Activated naive CD8-positive, alpha-beta T cell treated with anti-CD3 and anti-CD28 coated beads, Interleukin-2, amount 10 ng/mL, durations not matched to agents 7 days and 5 days (primary cell): ENCODE results near the gene CDKAL1. TPM values are rescaled to one million over a fixed set of nuclear protein-coding genes. Genes with fewer than 3 reads are reported as not detected.
"Not testable (repeated sequence)": the region's sequence is repeated elsewhere in the genome, so short reads cannot be mapped to it uniquely, and the experiment has no call there.

Experiments
- ATAC-seq: fragments of 150-1000 bp; cut with Tn5 transposase; one replicate; pipeline ENCODE4 v1.10.0; 2021; ENCODE audit warnings: low read depth, moderate library complexity
- POLR2A ChIA-PET: fragments of 350-600 bp; sonication (Branson Sonifier 250); formaldehyde crosslinking; loops from one replicate; lab custom pipeline; 2021; ENCODE audit warnings: antibody characterized with exemption; lab: Charles Lee
- DNase-seq: peaks from one replicate; pipeline ENCODE4 v3.0.0; 2021
- H3K27ac Mint-ChIP-seq: one replicate; pipeline ENCODE4 v1.8.0; 2022; ENCODE audit warnings: mild to moderate bottlenecking, mixed read lengths
- H3K27me3 Mint-ChIP-seq: one replicate; pipeline ENCODE4 v1.8.0; 2022; ENCODE audit warnings: mild to moderate bottlenecking, moderate library complexity, mixed read lengths
- H3K36me3 Mint-ChIP-seq: one replicate; pipeline ENCODE4 v1.8.0; 2021; ENCODE audit warnings: mild to moderate bottlenecking, mixed read lengths
- H3K4me1 Mint-ChIP-seq: one replicate; pipeline ENCODE4 v1.8.0; 2021; ENCODE audit warnings: mixed read lengths
- H3K4me3 Mint-ChIP-seq: one replicate; pipeline ENCODE4 v1.8.0; 2022; ENCODE audit warnings: mild to moderate bottlenecking, moderate library complexity, mixed read lengths
- H3K9me3 Mint-ChIP-seq: one replicate; pipeline ENCODE4 v1.8.0; 2021; ENCODE audit warnings: mixed read lengths
- total RNA-seq, 2 experiments: library from RNA; stranded (reverse); gene quantifications; one replicate each; pipeline ENCODE4 v1.2.3, GENCODE V29; 2021

Gene CDKAL1
- total RNA-seq, 2 experiments from 2014 or later: 22.7 to 24.4 TPM

DNA sequence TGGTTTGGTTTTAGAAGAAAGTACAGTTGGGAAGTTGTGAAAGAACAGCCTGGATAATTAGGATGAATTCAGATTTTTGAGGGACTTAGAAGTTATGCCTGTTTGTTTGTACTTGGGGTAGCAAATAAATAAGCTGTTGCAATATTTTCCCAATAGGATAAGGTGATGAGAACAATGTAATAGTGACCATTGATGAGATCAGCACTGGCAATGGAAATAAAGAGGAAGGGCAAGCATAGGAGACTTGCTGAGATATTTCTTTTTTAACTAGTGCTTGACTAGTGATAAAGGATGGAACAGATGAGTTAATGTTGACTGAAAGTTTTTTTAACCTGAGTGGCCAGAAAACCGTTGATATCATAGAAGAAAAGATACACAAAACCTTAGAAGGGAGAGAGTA, 498.8 kb downstream of the CDKAL1 start:
- H3K27ac Mint-ChIP-seq: no peak overlapping the region

DNA sequence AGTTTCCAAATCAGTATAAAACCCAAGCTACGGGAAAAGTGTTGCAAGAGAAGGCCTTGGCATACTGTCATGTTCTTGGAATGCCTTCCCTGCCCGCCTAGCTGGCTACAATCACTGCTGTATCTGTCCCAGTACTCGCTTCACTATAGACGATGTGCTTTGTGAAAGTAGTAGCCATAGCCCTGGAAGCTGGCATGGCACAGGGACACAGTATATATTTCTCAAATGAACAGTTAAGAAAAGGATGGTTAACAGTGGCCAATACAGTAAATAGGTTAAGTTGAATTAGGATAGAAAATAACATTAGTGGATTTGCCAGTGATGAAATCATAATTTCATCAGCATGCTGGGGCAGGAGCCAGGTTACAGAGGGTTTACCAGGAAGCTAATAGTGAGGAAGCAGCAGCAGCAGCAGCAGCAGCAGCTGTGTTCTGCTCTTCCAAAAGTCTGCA, 499.3 kb downstream of the CDKAL1 start:
- Mint-ChIP-seq H3K4me1 (no peaks in the 10 kb centered on the region), H3K9me3 (peaks cover 2% of the 10 kb centered on the region), H3K27me3 (no peaks in the 10 kb centered on the region), H3K36me3 (peaks cover 12% of the 10 kb centered on the region), H3K27ac (no peak overlapping the region), H3K4me3 (no peak overlapping the region)
- no peak for DNase-seq
- no peak for ATAC-seq
- POLR2A ChIA-PET: no interaction called here

More for the DNA sequence above, 498.8 kb downstream of the CDKAL1 start:
- H3K4me3 Mint-ChIP-seq: no peak overlapping the region
- POLR2A ChIA-PET: no interaction called here
- H3K9me3 Mint-ChIP-seq: peaks cover 2% of the 10 kb centered on the region
- peaks cover 12% of the 10 kb centered on the region for H3K36me3 Mint-ChIP-seq
- H3K27me3 Mint-ChIP-seq: no peaks in the 10 kb centered on the region
- ATAC-seq: no peak
- no peak for DNase-seq
- H3K4me1 Mint-ChIP-seq: no peaks in the 10 kb centered on the region

DNA sequence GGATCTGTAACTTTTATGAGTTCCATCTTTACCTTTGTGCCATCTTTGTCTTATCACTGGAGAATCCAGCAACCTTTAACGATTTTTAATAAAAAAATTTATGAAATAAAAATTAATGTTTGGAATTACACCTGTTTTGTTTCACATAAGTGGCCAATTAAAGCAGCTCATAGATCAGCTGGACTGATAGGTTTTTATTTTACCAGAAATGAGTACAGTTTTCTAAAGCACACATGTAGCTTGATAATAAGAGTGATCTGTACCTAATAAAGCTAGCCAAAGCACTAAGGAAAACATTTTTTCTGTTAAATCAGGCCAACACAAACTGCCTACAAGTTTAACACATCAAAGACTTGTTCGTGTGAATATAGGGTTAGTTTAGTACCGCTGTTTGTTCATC, 500.1 kb downstream of the CDKAL1 start:
- Mint-ChIP-seq H3K27me3 (no peaks in the 10 kb centered on the region), H3K36me3 (peaks cover 12% of the 10 kb centered on the region), H3K4me1 (no peaks in the 10 kb centered on the region), H3K4me3 (no peak overlapping the region), H3K9me3 (peaks cover 2% of the 10 kb centered on the region), H3K27ac (no peak overlapping the region)
- DNase-seq: no peak
- no peak for ATAC-seq
- POLR2A ChIA-PET: no interaction called here

DNA sequence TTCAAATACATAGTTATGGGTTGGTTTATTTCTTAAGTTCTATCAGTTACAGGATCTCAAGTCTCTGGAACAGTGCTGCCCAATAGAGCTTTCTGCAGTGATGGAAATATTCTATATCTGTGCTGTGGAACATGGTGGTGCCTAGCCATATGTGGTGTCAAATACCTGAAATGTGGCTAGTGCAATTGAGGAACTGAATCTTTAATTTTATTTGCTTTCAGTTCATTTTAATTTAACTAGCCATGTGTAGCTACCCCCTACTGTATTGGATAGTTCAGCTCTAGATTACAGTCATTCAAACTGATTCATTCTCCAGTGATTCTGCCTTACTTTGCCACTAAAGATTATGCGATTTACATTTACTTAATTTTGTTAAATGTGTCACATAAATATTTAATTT, 503.2 kb downstream of the CDKAL1 start:
- ATAC-seq (no peak), DNase-seq (no peak)
- Mint-ChIP-seq H3K4me3 (no peak overlapping the region), H3K36me3 (peaks cover 5% of the 10 kb centered on the region), H3K4me1 (no peaks in the 10 kb centered on the region), H3K27ac (no peak overlapping the region), H3K27me3 (no peaks in the 10 kb centered on the region), H3K9me3 (no peaks in the 10 kb centered on the region)
- POLR2A ChIA-PET: no interaction called here

DNA sequence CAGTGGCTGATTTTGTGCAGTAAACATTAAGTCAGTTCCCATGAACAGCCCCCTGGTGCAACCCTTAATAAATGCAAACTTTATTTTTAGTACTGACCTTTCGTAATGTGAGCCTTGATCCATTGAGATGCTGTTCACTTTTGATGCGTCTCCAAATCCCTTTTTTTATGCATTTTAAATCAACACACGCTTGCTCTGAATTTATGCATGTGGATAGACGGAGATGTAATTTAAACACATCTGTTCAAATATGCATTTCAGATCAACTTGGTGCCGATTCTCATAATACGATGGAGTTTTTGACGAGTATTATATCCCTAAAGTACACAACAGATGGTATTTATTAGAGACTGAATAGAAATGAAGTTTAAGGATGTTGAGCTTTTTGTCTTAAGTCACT, 505.7 kb downstream of the CDKAL1 start:
- POLR2A ChIA-PET: no interaction called here
- ATAC-seq: no peak

DNA sequence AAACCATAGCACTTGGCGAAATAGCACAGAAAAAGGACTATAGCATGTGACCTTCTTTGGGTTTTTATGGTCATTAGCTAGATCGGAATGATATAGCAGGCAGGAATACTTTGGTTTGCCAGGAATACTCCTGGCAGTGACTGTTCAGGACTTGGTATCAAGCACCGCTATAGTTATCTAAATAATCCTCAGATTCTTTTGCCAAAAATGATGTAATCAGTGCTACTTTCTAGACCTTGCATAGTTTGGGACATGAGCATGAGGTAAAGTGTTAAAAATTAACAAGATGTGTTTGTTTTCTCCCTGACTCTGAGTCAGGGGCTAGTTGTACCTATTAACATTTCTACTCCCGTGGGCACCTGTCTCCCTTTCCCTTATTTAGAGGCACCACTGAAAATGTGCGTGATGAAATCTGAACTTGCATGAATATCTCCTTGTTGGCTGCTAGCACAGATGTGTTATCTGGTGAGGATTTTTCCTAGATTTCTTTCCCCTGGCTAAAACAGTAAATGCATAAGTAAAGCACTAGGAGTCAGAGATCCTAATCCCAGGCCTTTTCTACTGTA, 511.0 kb downstream of the CDKAL1 start:
- H3K4me1 Mint-ChIP-seq: no peaks in the 10 kb centered on the region
- no peak for DNase-seq
- no peak overlapping the region for H3K4me3 Mint-ChIP-seq
- H3K27me3 Mint-ChIP-seq: no peaks in the 10 kb centered on the region
- POLR2A ChIA-PET: no interaction called here
- no peak for ATAC-seq
- peaks cover 5% of the 10 kb centered on the region for H3K36me3 Mint-ChIP-seq
- no peak overlapping the region for H3K27ac Mint-ChIP-seq
- H3K9me3 Mint-ChIP-seq: no peaks in the 10 kb centered on the region

More for the DNA sequence above, 505.7 kb downstream of the CDKAL1 start:
- Mint-ChIP-seq H3K9me3 (no peaks in the 10 kb centered on the region), H3K27ac (no peak overlapping the region), H3K4me3 (no peak overlapping the region), H3K4me1 (no peaks in the 10 kb centered on the region), H3K27me3 (no peaks in the 10 kb centered on the region), H3K36me3 (peaks cover 4% of the 10 kb centered on the region)
- no peak for DNase-seq

DNA sequence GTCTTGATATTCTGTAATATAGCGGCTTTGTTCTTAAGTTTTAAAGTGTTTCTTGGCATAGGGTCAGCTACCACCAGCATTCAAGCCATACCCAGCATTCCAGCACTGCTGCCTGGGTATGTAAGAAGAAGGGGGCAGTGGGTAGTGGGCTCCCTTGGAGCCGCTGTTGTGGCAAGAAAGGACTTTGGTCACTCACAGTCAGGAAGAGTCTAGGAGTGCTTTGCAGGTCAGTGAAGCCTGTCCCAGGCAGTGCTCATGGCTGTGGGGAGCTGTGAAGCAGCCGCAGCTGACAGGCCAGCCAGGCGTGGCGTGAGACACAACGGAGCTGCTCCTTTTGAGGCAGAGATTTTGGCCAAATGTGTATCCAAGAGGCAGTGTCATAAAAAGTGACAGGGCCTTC, 512.0 kb downstream of the CDKAL1 start:
- no peak for DNase-seq
- H3K4me1 Mint-ChIP-seq: no peaks in the 10 kb centered on the region
- no peaks in the 10 kb centered on the region for H3K9me3 Mint-ChIP-seq
- H3K27ac Mint-ChIP-seq: no peak overlapping the region
- peaks cover 8% of the 10 kb centered on the region for H3K36me3 Mint-ChIP-seq
- H3K27me3 Mint-ChIP-seq: no peaks in the 10 kb centered on the region
- POLR2A ChIA-PET: no interaction called here
- H3K4me3 Mint-ChIP-seq: no peak overlapping the region
- ATAC-seq: no peak

DNA sequence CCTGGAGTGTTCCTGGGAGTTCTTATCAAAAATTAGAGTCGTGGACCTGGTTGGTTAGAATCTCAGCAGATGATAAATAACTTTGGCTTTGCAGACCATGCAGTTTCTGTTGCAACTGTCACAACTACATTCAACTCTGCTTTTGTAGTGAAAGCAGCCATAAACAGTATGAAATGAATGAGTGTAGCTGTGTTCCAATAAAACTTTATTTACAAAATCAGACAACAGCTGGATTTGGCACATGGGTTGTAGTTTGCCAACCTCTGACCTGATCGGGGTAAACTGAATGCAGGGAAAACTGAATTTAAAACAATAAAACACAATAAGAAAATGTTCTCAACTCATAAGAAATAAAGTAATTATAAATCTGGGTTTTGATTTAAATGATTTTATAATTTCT, 513.8 kb downstream of the CDKAL1 start:
- no peak for DNase-seq

DNA sequence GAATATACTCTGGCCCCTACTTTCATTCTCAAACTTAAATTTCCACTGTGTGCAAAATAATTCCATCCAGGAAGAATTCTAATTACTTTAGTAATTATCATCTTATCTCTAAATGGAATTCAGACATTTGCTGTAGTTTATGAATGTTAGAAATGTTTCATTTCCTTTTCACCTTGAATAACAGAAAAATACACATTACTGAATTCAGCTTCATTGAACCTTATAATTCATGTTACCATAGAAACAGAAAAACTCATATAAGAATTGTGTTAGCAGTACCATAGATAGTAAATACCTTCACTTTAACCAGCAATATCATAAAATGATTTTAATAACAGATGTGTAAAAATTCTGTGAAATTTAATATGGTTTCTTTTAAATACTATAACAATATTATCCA, 514.9 kb downstream of the CDKAL1 start:
- Mint-ChIP-seq H3K36me3 (peaks cover 4% of the 10 kb centered on the region), H3K27me3 (no peaks in the 10 kb centered on the region), H3K27ac (no peak overlapping the region), H3K4me1 (peaks cover 3% of the 10 kb centered on the region), H3K4me3 (no peak overlapping the region), H3K9me3 (no peaks in the 10 kb centered on the region)
- POLR2A ChIA-PET: no interaction called here
- DNase-seq (no peak), ATAC-seq (no peak)

More for the DNA sequence above, 513.8 kb downstream of the CDKAL1 start:
- Mint-ChIP-seq H3K36me3 (peaks cover 4% of the 10 kb centered on the region), H3K27ac (no peak overlapping the region), H3K27me3 (no peaks in the 10 kb centered on the region), H3K9me3 (no peaks in the 10 kb centered on the region), H3K4me1 (no peaks in the 10 kb centered on the region), H3K4me3 (no peak overlapping the region)
- POLR2A ChIA-PET: no interaction called here
- no peak for ATAC-seq

DNA sequence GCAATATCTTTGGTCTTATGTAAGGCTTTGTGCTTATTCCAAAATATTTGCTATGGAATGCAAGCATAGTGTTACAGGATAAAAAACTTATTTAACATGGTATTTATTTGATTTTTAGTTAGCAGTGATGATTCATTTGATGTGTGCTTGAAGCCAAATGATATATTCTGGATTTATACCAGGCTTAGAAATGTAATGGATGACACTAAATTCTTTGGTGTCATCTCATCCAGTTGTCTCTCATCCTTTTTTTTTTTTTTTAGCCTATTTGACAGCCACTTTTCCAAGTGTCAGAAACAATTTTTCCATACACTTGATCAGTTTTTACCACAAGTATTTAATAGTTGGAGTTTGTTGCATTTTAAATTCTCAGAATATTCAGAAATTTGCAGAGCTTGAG, 515.3 kb downstream of the CDKAL1 start:
- no peak overlapping the region for H3K4me3 Mint-ChIP-seq
- ATAC-seq: no peak
- POLR2A ChIA-PET: no interaction called here
- H3K4me1 Mint-ChIP-seq: peaks cover 3% of the 10 kb centered on the region
- H3K27ac Mint-ChIP-seq: no peak overlapping the region
- H3K9me3 Mint-ChIP-seq: no peaks in the 10 kb centered on the region
- H3K36me3 Mint-ChIP-seq: peaks cover 4% of the 10 kb centered on the region
- H3K27me3 Mint-ChIP-seq: no peaks in the 10 kb centered on the region
- no peak for DNase-seq

DNA sequence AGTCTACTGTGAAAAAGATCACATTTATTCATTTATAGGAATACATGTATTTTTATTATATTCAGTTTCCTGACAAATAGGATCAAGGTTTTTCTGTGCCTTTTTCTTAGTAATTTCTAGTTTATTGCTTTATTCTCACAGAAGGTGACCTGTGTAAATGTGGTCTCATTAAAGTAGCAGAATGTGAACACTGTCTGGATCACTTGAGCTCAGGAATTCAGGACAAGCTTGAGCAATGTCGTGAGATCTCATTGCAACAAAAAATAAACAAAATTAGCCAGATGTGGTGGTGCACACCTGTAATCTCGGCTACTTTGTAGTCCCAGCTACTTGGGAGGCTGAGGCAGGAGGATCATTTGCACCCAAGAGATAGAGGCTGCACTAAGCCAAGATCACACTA, 516.7 kb downstream of the CDKAL1 start:
- ATAC-seq: no peak
- no peaks in the 10 kb centered on the region for H3K27me3 Mint-ChIP-seq
- peaks cover 3% of the 10 kb centered on the region for H3K9me3 Mint-ChIP-seq
- H3K4me3 Mint-ChIP-seq: no peak overlapping the region
- H3K4me1 Mint-ChIP-seq: peaks cover 3% of the 10 kb centered on the region
- peaks cover 7% of the 10 kb centered on the region for H3K36me3 Mint-ChIP-seq
- no peak overlapping the region for H3K27ac Mint-ChIP-seq
- no peak for DNase-seq
- POLR2A ChIA-PET: no interaction called here

DNA sequence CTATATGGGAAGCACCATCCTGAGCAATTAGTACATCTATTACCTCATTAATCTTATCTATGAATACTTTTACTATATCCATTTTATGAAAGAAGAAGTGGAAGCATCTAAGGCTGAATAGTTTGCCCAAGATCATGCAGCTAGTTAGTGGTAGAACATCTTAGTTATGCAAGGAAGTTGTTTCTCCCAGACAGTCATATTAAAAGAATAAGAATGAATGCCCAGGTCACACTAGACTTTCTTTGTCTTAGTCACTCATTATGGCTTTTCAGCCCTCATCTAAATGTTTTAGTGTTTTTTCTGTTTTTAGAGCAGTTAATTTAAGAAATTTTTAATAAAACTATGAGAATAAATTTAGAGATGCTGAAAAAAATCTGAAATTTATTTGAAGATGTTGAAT, 517.5 kb downstream of the CDKAL1 start:
- Mint-ChIP-seq H3K4me3 (no peak overlapping the region), H3K27ac (no peak overlapping the region), H3K36me3 (peaks cover 10% of the 10 kb centered on the region)

DNA sequence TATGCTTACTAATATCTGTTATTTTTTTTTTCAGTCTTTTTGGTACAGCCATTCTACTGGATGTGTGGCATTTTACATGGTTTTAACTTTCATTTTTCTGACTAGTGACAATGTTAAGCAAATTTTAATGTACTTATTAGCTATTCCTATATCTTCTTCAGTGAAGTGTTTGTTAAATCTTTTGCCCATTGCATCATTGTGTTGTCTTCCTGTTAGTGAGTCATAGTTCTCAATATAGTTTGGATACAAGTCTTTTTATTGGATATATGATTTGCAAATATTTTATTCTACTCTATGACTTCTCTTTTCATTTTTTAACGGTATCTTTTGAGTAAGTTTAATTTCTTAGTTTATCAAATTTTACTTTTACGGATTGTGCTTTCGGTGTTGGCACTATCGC, 519.4 kb downstream of the CDKAL1 start:
- POLR2A ChIA-PET: no interaction called here
- Mint-ChIP-seq H3K27ac (no peak overlapping the region), H3K4me3 (no peak overlapping the region), H3K27me3 (no peaks in the 10 kb centered on the region), H3K36me3 (peaks cover 20% of the 10 kb centered on the region), H3K4me1 (peaks cover 3% of the 10 kb centered on the region), H3K9me3 (peaks cover 14% of the 10 kb centered on the region)
- DNase-seq (no peak), ATAC-seq (no peak)

More for the DNA sequence above, 517.5 kb downstream of the CDKAL1 start:
- Mint-ChIP-seq H3K4me1 (peaks cover 3% of the 10 kb centered on the region), H3K9me3 (peaks cover 10% of the 10 kb centered on the region), H3K27me3 (no peaks in the 10 kb centered on the region)
- no peak for ATAC-seq
- POLR2A ChIA-PET: no interaction called here
- DNase-seq: no peak

DNA sequence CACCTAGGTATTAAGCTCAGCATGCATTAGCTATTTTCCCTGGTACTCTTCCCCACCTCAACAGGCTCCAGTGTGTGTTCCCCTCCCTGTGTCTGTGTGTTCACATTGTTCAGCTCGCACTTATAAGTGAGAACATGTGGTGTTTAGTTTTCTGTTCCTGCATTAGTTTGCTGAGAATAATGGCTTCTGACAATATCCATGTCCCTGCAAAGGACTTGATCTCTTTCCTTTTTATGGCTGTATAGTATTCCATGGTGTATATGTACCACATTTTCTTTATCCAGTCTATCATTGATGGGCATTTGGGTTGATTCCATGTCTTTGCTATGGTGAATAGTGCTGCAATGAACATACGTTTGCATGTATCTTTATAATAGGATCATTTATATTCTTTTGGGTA, 521.2 kb downstream of the CDKAL1 start:
- POLR2A ChIA-PET: not testable (repeated sequence)

More for the DNA sequence above, 521.2 kb downstream of the CDKAL1 start:
- ATAC-seq, H3K27me3 Mint-ChIP-seq, H3K27ac Mint-ChIP-seq, H3K4me3 Mint-ChIP-seq, H3K4me1 Mint-ChIP-seq, DNase-seq: not testable (repeated sequence)
- peaks cover 22% of the 10 kb centered on the region for H3K36me3 Mint-ChIP-seq
- peaks cover 17% of the 10 kb centered on the region for H3K9me3 Mint-ChIP-seq
